Measurements from ENCODE around the gene CCNG1.

- TF ChIP-seq CTCF (IDR thresholded peaks at IDR 0.05) = no peak
- no peak for TF ChIP-seq POLR2A (IDR thresholded peaks at IDR 0.05)
Observed at GRCh38 chr5:163448491-163448890, 11.1 kb downstream of the CCNG1 start.
